Measurements from ENCODE around the gene PDZRN3. TPM values are rescaled to one million over a fixed set of nuclear protein-coding genes. Genes with fewer than 3 reads are reported as not detected.

The PDZRN3 gene
- total RNA-seq, 2 donors from 2014 or later, result not detected

GRCh38 chr3:73451301-73451944, 173.3 kb downstream of the PDZRN3 start:
- Mint-ChIP-seq H3K9me3 (no peaks in the 10 kb centered on the region), H3K4me1 (no peaks in the 10 kb centered on the region)
- ATAC-seq (replicated peaks), result no peak

GRCh38 chr3:73449774-73450173, 175.0 kb downstream of the PDZRN3 start:
- Mint-ChIP-seq H3K36me3 (ENCODE audit: low read depth) (no peaks in the 10 kb centered on the region), H3K4me3 (no peak overlapping the region), H3K9me3 (no peaks in the 10 kb centered on the region), H3K4me1 (no peaks in the 10 kb centered on the region), H3K27me3 (no peaks in the 10 kb centered on the region), H3K27ac (no peak overlapping the region)
- no peak for ATAC-seq (replicated peaks)

More at GRCh38 chr3:73451301-73451944, 173.3 kb downstream of the PDZRN3 start:
- Mint-ChIP-seq H3K36me3 (ENCODE audit: low read depth) (no peaks in the 10 kb centered on the region), H3K27ac (no peak overlapping the region), H3K4me3 (no peak overlapping the region), H3K27me3 (no peaks in the 10 kb centered on the region)

DNA sequence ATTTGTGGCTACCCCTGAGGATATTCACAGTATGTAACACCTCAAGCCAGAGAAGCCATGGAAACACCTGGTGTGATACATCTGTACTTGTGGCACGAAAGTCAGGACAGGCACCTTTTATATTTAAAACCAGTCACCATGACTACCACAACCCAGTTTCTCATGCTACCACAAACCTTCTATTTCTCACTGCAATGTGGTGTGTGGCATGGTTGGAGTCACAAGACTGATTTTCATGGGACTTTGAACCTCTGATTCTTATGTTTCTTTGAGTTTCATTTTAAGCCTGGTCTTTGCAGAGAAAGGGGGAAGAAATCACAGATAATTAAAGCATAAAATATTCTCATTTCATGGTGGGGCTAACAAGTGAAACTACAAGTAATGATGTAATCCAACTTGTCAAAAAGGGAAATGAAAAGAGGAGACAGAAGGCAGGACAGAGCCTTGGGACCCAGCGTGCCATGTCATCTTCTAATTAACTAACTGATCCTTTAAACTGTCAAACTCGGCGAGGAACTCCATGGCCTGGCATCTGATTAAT, 175.9 kb downstream of the PDZRN3 start:
- no peak overlapping the region for H3K4me3 Mint-ChIP-seq
- H3K9me3 Mint-ChIP-seq, result no peaks in the 10 kb centered on the region
- no peak for ATAC-seq (replicated peaks)
- no peaks in the 10 kb centered on the region for H3K27me3 Mint-ChIP-seq
- no peak overlapping the region for H3K27ac Mint-ChIP-seq
- no peaks in the 10 kb centered on the region for H3K36me3 Mint-ChIP-seq (ENCODE audit: low read depth)
- H3K4me1 Mint-ChIP-seq, result no peaks in the 10 kb centered on the region

DNA sequence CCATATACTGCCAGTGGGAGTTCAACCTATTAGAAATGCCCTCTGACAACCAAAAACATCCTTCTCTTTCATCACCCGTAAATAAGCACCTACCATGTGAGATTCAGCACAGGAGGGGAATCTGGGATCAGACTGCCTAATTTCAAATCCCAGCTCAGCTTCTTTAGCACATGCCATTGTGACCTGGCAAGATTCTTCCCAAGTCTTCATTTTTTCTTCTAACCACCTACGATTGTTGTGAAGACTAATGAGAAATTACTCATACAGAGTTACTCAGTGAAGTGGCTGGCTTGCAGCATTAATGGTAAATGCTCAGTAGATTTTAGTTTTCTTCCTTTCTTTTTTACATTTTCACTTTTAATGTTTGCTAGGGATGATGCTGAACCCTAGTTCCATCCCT, 176.7 kb downstream of the PDZRN3 start:
- Mint-ChIP-seq H3K4me3 (no peak overlapping the region), H3K27ac (no peak overlapping the region), H3K9me3 (no peaks in the 10 kb centered on the region), H3K36me3 (ENCODE audit: low read depth) (no peaks in the 10 kb centered on the region), H3K27me3 (no peaks in the 10 kb centered on the region), H3K4me1 (no peaks in the 10 kb centered on the region)
- ATAC-seq (replicated peaks), result no peak

GRCh38 chr3:73447111-73447510, 177.6 kb downstream of the PDZRN3 start:
- H3K4me1 Mint-ChIP-seq, result no peaks in the 10 kb centered on the region

GRCh38 chr3:73446467-73447110, 178.2 kb downstream of the PDZRN3 start:
- no peaks in the 10 kb centered on the region for H3K27me3 Mint-ChIP-seq
- no peaks in the 10 kb centered on the region for H3K36me3 Mint-ChIP-seq (ENCODE audit: low read depth)
- no peak for ATAC-seq (replicated peaks)
- H3K27ac Mint-ChIP-seq, result no peak overlapping the region
- no peaks in the 10 kb centered on the region for H3K4me1 Mint-ChIP-seq
- H3K4me3 Mint-ChIP-seq, result no peak overlapping the region
- no peaks in the 10 kb centered on the region for H3K9me3 Mint-ChIP-seq

More at GRCh38 chr3:73447111-73447510, 177.6 kb downstream of the PDZRN3 start:
- no peak overlapping the region for H3K27ac Mint-ChIP-seq
- no peaks in the 10 kb centered on the region for H3K27me3 Mint-ChIP-seq
- no peak overlapping the region for H3K4me3 Mint-ChIP-seq
- H3K36me3 Mint-ChIP-seq (ENCODE audit: low read depth), result no peaks in the 10 kb centered on the region
- no peaks in the 10 kb centered on the region for H3K9me3 Mint-ChIP-seq
- no peak for ATAC-seq (replicated peaks)

- Mint-ChIP-seq H3K27me3 (peaks cover 5% of the 10 kb centered on the region), H3K9me3 (no peaks in the 10 kb centered on the region), H3K27ac (no peak overlapping the region), H3K4me1 (no peaks in the 10 kb centered on the region), H3K36me3 (ENCODE audit: low read depth) (no peaks in the 10 kb centered on the region), H3K4me3 (no peak overlapping the region)
- no peak for ATAC-seq (replicated peaks)
Measured at GRCh38 chr3:73442886-73443285, 181.9 kb downstream of the PDZRN3 start.

GRCh38 chr3:73442152-73442551, 182.6 kb downstream of the PDZRN3 start:
- H3K4me3 Mint-ChIP-seq, result no peak overlapping the region
- H3K27ac Mint-ChIP-seq, result no peak overlapping the region
- H3K36me3 Mint-ChIP-seq (ENCODE audit: low read depth), result no peaks in the 10 kb centered on the region
- H3K27me3 Mint-ChIP-seq, result peaks cover 5% of the 10 kb centered on the region
- H3K4me1 Mint-ChIP-seq, result no peaks in the 10 kb centered on the region
- H3K9me3 Mint-ChIP-seq, result no peaks in the 10 kb centered on the region
- no peak for ATAC-seq (replicated peaks)

DNA sequence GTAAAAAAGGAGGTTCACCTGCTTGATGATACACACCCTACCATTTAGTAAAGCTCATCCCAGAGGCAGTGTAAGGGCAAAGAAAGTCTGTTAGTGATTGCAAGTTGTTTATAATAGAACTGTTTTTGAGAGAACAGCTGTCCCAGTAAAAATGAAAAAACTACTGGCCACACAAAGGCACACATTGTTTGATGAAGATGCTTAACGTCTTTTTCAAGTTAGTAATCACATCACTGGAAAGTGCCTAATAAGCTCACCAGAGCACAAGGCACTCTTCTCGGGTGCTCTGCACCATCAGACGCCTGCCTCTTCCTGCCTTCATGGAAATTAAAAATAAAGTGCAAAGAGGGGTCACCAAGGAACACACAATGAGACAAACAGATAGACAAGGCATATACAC, 186.9 kb downstream of the PDZRN3 start:
- Mint-ChIP-seq H3K27ac (no peak overlapping the region), H3K9me3 (no peaks in the 10 kb centered on the region), H3K4me3 (no peak overlapping the region), H3K27me3 (peaks cover 10% of the 10 kb centered on the region), H3K36me3 (ENCODE audit: low read depth) (no peaks in the 10 kb centered on the region), H3K4me1 (no peaks in the 10 kb centered on the region)
- no peak for ATAC-seq (replicated peaks)

DNA sequence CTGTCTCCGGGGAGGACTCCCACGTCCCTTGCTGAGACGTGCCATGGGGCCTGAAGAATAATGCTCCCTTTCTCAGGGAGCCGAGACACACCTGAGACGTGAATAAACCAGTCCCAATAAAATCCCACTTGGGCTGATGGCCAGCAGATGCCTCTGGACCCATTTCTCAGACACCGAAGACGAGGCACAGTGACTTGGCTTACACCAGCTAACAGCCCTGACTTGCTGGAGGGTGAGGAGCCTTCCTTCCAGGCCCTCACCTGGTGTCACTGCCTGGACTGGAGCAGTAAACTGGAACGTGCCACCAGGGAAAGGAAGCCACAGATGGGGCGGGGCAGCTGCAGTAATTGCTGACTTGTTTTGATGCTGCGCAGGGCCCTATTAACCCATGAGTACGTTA, 189.7 kb downstream of the PDZRN3 start:
- Mint-ChIP-seq H3K4me3 (no peak overlapping the region), H3K4me1 (no peaks in the 10 kb centered on the region), H3K9me3 (no peaks in the 10 kb centered on the region), H3K36me3 (ENCODE audit: low read depth) (no peaks in the 10 kb centered on the region), H3K27me3 (peaks cover 10% of the 10 kb centered on the region), H3K27ac (no peak overlapping the region)
- no peak for ATAC-seq (replicated peaks)

- Mint-ChIP-seq H3K36me3 (ENCODE audit: low read depth) (no peaks in the 10 kb centered on the region), H3K4me1 (no peaks in the 10 kb centered on the region), H3K9me3 (no peaks in the 10 kb centered on the region), H3K27me3 (peaks cover 7% of the 10 kb centered on the region), H3K4me3 (no peak overlapping the region), H3K27ac (no peak overlapping the region)
- no peak for ATAC-seq (replicated peaks)
Measured at GRCh38 chr3:73433687-73434086, 191.1 kb downstream of the PDZRN3 start.

DNA sequence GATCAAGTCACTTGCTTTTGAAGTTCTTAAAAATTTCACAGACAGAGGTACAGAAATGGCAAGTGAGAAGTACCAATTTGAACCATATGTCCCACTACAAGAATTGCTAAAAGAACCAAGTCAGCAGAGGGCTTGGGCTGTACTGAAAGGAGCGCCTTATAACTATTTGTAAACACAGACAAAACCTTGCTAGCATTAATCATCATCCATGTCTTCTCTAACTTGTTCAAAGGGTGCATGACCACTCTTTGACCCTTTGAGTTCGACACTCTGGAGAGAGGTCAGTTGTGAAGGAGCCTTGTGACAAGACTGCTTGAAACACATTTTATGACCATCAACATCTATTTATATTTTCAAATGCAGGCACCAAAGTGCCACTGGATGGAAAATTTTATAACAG, 191.7 kb downstream of the PDZRN3 start:
- Mint-ChIP-seq H3K36me3 (ENCODE audit: low read depth) (no peaks in the 10 kb centered on the region), H3K4me3 (no peak overlapping the region), H3K4me1 (no peaks in the 10 kb centered on the region), H3K27me3 (peaks cover 4% of the 10 kb centered on the region), H3K27ac (no peak overlapping the region), H3K9me3 (no peaks in the 10 kb centered on the region)
- no peak for ATAC-seq (replicated peaks)

- Mint-ChIP-seq H3K4me3 (no peak overlapping the region), H3K4me1 (no peaks in the 10 kb centered on the region), H3K36me3 (ENCODE audit: low read depth) (no peaks in the 10 kb centered on the region), H3K9me3 (no peaks in the 10 kb centered on the region), H3K27ac (no peak overlapping the region), H3K27me3 (peaks cover 4% of the 10 kb centered on the region)
- ATAC-seq (replicated peaks), result no peak
Measured at GRCh38 chr3:73432706-73433032, 192.1 kb downstream of the PDZRN3 start.

DNA sequence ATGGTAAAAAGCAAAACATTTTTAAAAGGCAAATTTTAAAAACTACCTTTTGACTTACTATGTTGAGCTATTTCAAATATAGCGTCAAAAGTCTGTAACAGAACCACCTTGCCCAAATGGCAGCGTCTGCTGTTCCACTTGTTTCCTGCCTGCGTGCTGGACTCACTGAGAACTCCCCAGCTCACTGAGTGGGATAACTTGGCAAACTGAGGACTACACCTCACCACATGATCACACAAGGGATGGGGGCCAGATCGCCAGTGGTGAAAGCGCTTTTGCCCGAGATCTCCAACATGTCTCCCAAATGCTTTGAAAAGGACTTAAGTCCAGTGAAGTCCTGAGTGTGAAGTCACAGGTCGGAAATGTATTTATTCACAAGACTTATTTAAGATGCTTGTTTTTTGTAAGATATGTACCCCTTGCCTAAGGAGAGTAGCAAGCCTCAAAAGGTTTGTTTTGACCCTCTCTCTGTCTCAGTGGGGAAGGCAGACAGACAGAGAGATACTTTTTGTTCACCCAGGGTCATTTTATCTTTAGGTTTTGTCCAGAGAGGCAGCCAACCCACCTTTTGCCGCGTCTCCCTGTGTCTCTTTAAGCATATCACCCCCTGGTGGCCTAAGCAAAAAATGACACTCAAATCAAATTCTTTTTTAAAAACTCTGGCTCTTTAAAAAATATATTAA, 192.6 kb downstream of the PDZRN3 start:
- Mint-ChIP-seq H3K4me1 (no peaks in the 10 kb centered on the region), H3K9me3 (no peaks in the 10 kb centered on the region), H3K27me3 (peaks cover 4% of the 10 kb centered on the region), H3K4me3 (no peak overlapping the region), H3K36me3 (ENCODE audit: low read depth) (no peaks in the 10 kb centered on the region), H3K27ac (no peak overlapping the region)
- ATAC-seq (replicated peaks), result no peak
